Mesendoderm (in vitro differentiated cells): ENCODE measurements around the gene BHLHA9.

Experiments used
- DNase-seq: peaks from one replicate; pipeline ENCODE4 v3.0.0; 2013
- H2AK5ac ChIP-seq: 2 replicates; pipeline ENCODE4 v1.6.1; 2013; ENCODE audit warnings: low read length, inconsistent platforms
- H2BK120ac ChIP-seq: 2 replicates; pipeline ENCODE4 v1.6.1; 2013; ENCODE audit warnings: low read depth, mild to moderate bottlenecking, low read length, moderate library complexity, mixed read lengths
- H2BK15ac ChIP-seq: replicated peaks from 2 replicates; pipeline ENCODE4 v1.6.1; 2013; ENCODE audit warnings: low read depth, mild to moderate bottlenecking, moderate library complexity
- H2BK5ac ChIP-seq: 2 replicates; pipeline ENCODE4 v1.6.1; 2013; ENCODE audit warnings: low read length, inconsistent platforms
- H3K18ac ChIP-seq: 2 replicates; pipeline ENCODE4 v1.6.1; 2013; ENCODE audit warnings: mild to moderate bottlenecking, low read length, mixed read lengths
- H3K23ac ChIP-seq: one replicate; pipeline ENCODE4 v1.6.1; 2013; ENCODE audit warnings: low read length
- H3K27ac ChIP-seq: 2 replicates; pipeline ENCODE4 v1.5.1; 2013; ENCODE audit warnings: low read depth, mild to moderate bottlenecking, inconsistent platforms, low read length, moderate library complexity
- H3K27me3 ChIP-seq: 2 replicates; pipeline ENCODE4 v1.6.1; 2013; ENCODE audit warnings: low read length, control low read depth, mild to moderate bottlenecking, inconsistent platforms; ENCODE audit not compliant: insufficient read depth, poor library complexity
- H3K36me3 ChIP-seq: 2 replicates; pipeline ENCODE4 v1.6.1; 2013; ENCODE audit warnings: low read length, inconsistent platforms; ENCODE audit not compliant: control insufficient read depth, insufficient read depth
- H3K4ac ChIP-seq: one replicate; pipeline ENCODE4 v1.6.1; 2013; ENCODE audit warnings: low read depth, mild to moderate bottlenecking, low read length, moderate library complexity
- H3K4me1 ChIP-seq: 2 replicates; pipeline ENCODE4 v1.6.1; 2013; ENCODE audit warnings: low read depth, low read length, inconsistent platforms; ENCODE audit not compliant: control insufficient read depth
- H3K4me2 ChIP-seq: 2 replicates; pipeline ENCODE4 v1.6.1; 2013; ENCODE audit warnings: low read length
- H3K4me3 ChIP-seq: 2 replicates; pipeline ENCODE4 v1.5.1; 2013; ENCODE audit warnings: mild to moderate bottlenecking, low read length
- H3K56ac ChIP-seq: one replicate; pipeline ENCODE4 v1.6.1; 2013; ENCODE audit warnings: low read length
- H3K79me1 ChIP-seq: 2 replicates; pipeline ENCODE4 v1.6.1; 2013; ENCODE audit warnings: low read length, inconsistent platforms
- H3K79me2 ChIP-seq: 2 replicates; pipeline ENCODE4 v1.6.1; 2013; ENCODE audit warnings: mild to moderate bottlenecking, low read length; ENCODE audit not compliant: control insufficient read depth, insufficient read depth
- H3K9ac ChIP-seq: 2 replicates; pipeline ENCODE4 v1.6.1; 2013; ENCODE audit warnings: low read length, inconsistent platforms
- H4K5ac ChIP-seq: one replicate; pipeline ENCODE4 v1.6.1; 2013; ENCODE audit warnings: low read length
- H4K8ac ChIP-seq: one replicate; pipeline ENCODE4 v1.6.1; 2013; ENCODE audit warnings: low read depth, mild to moderate bottlenecking, control low read depth, low read length, moderate library complexity
- WGBS: extraction: QIAGEN DNeasy Blood & Tissue Kit; methylation state at CpG from one replicate; pipeline ENCODE4 v1.1.7; 2013; ENCODE audit warnings: low lambda C conversion rate, missing lambda C conversion rate; ENCODE audit not compliant: insufficient coverage; ENCODE audit errors: extremely low coverage; 5-methylcytosine and 5-hydroxymethylcytosine counted together

BHLHA9 gene

DNA sequence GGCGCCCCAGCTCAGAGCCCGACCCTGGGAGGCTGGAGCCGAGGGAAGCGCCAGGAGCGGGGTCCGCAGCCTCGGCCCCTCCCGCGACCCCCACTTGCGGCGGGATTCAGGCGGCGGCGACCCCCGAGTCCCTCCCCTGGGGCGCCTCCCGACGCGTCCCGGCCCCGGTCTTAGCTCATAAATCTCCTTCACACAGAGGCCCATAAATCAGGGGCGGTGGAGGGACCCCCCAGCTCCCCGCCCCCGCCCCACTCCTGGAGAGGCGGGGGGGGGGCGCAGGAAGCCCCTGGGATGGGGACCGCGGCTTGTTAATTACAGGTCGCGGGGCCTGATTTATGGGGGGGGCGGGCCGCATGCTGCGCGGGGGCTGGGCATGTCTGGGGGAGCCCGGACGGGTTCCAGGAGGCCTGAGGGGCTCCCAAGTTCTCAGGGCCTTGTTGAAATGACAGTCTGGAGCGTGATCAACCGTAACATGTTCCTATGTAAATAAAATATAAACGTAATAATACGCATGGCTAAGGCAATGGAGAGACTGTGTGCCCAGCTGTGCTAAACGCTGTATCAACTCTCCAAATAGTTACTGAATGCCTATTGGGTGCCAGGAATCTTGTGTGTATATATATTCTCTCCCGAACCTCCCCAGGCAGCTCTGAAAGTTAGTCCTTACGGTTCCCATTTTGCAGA, 10.0 kb upstream of the BHLHA9 start:
- H2AK5ac ChIP-seq, result no peak overlapping the region
- no peak overlapping the region for H3K4ac ChIP-seq
- no peak overlapping the region for H3K4me2 ChIP-seq
- no peaks in the 10 kb centered on the region for H3K79me1 ChIP-seq
- H3K27me3 ChIP-seq, result peaks cover 7% of the 10 kb centered on the region
- no peak overlapping the region for H3K56ac ChIP-seq
- no peaks in the 10 kb centered on the region for H3K4me1 ChIP-seq
- no peak overlapping the region for H2BK5ac ChIP-seq
- H2BK15ac ChIP-seq, result no peak overlapping the region
- H3K36me3 ChIP-seq, result no peaks in the 10 kb centered on the region
- no peak overlapping the region for H3K4me3 ChIP-seq
- H4K5ac ChIP-seq, result no peak overlapping the region
- H3K23ac ChIP-seq, result no peak overlapping the region
- H3K27ac ChIP-seq, result no peak overlapping the region
- DNase-seq, result no peak
- H2BK120ac ChIP-seq, result no peak overlapping the region
- no CpG with 5 or more reads among the region's 43 CpGs for WGBS
- H3K9ac ChIP-seq, result no peak overlapping the region
- H3K18ac ChIP-seq, result no peak overlapping the region
- no peaks in the 10 kb centered on the region for H3K79me2 ChIP-seq
- H4K8ac ChIP-seq, result no peak overlapping the region

DNA sequence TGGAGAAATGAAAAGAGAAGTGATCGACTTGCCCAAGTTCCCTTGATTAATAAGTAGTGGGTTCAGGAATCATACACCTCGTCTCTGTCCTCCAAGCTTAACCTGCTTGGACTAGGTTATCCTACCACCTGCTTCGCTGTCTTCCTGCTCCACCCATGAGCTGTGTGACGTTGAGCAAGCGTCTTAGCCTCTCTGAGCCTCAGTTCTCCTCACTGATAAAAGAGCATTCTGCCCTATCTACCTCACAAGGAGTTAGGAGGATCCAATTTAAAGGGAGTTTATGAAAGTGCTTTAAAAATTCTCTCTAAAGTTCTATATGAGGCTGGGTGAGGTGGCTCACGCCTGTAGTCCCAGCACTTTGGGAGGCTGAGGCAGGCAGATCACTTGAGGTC, 9.5 kb upstream of the BHLHA9 start:
- H3K36me3 ChIP-seq, result no peaks in the 10 kb centered on the region
- H3K56ac ChIP-seq, result no peak overlapping the region
- H2BK120ac ChIP-seq, result no peak overlapping the region
- H3K18ac ChIP-seq, result no peak overlapping the region
- no peak overlapping the region for H3K4me3 ChIP-seq
- no peak overlapping the region for H3K4me2 ChIP-seq
- no peak overlapping the region for H3K23ac ChIP-seq
- no peak overlapping the region for H2AK5ac ChIP-seq
- no CpG with 5 or more reads among the region's 6 CpGs for WGBS
- no peaks in the 10 kb centered on the region for H3K4me1 ChIP-seq
- peaks cover 7% of the 10 kb centered on the region for H3K27me3 ChIP-seq
- no peak overlapping the region for H3K27ac ChIP-seq
- no peak overlapping the region for H4K5ac ChIP-seq
- no peaks in the 10 kb centered on the region for H3K79me1 ChIP-seq
- H3K79me2 ChIP-seq, result no peaks in the 10 kb centered on the region
- no peak overlapping the region for H3K9ac ChIP-seq
- H4K8ac ChIP-seq, result no peak overlapping the region
- H2BK15ac ChIP-seq, result no peak overlapping the region
- H2BK5ac ChIP-seq, result no peak overlapping the region
- H3K4ac ChIP-seq, result no peak overlapping the region
- DNase-seq, result no peak

- H3K4me1 ChIP-seq, result no peaks in the 10 kb centered on the region
- H3K79me2 ChIP-seq, result no peaks in the 10 kb centered on the region
- no peak overlapping the region for H2BK5ac ChIP-seq
- no peak overlapping the region for H3K56ac ChIP-seq
- no peak overlapping the region for H3K18ac ChIP-seq
- no peak overlapping the region for H4K8ac ChIP-seq
- H3K4me3 ChIP-seq, result no peak overlapping the region
- no peak overlapping the region for H2BK15ac ChIP-seq
- H3K79me1 ChIP-seq, result no peaks in the 10 kb centered on the region
- no peak overlapping the region for H3K9ac ChIP-seq
- no peak for DNase-seq
- no peaks in the 10 kb centered on the region for H3K36me3 ChIP-seq
- H3K27me3 ChIP-seq, result peaks cover 7% of the 10 kb centered on the region
- H4K5ac ChIP-seq, result no peak overlapping the region
- no peak overlapping the region for H2AK5ac ChIP-seq
- no CpG with 5 or more reads among the region's 9 CpGs for WGBS
- H3K4me2 ChIP-seq, result no peak overlapping the region
- H3K27ac ChIP-seq, result no peak overlapping the region
- no peak overlapping the region for H3K23ac ChIP-seq
- no peak overlapping the region for H2BK120ac ChIP-seq
- no peak overlapping the region for H3K4ac ChIP-seq
Measured at GRCh38 chr17:1264196-1264595, 6.0 kb upstream of the BHLHA9 start.

GRCh38 chr17:1267471-1267943, 2.7 kb upstream of the BHLHA9 start:
- WGBS, result no CpG with 5 or more reads among the region's 17 CpGs

GRCh38 chr17:1271030-1271423, 783 bp downstream of the BHLHA9 start:
- no peak overlapping the region for H3K23ac ChIP-seq
- H3K79me2 ChIP-seq, result no peaks in the 10 kb centered on the region
- H2BK120ac ChIP-seq, result no peak overlapping the region
- H3K36me3 ChIP-seq, result no peaks in the 10 kb centered on the region
- no peak overlapping the region for H2BK15ac ChIP-seq
- no peak overlapping the region for H4K5ac ChIP-seq
- H3K4me1 ChIP-seq, result no peaks in the 10 kb centered on the region
- no peak overlapping the region for H3K9ac ChIP-seq
- H4K8ac ChIP-seq, result no peak overlapping the region
- DNase-seq, result no peak
- H2BK5ac ChIP-seq, result no peak overlapping the region
- no peak overlapping the region for H3K27ac ChIP-seq
- no peak overlapping the region for H3K18ac ChIP-seq
- H3K56ac ChIP-seq, result no peak overlapping the region
- no CpG with 5 or more reads among the region's 42 CpGs for WGBS
- H3K4ac ChIP-seq, result no peak overlapping the region
- no peak overlapping the region for H3K4me2 ChIP-seq
- no peak overlapping the region for H2AK5ac ChIP-seq
- H3K27me3 ChIP-seq, result no peaks in the 10 kb centered on the region
- no peak overlapping the region for H3K4me3 ChIP-seq
- no peaks in the 10 kb centered on the region for H3K79me1 ChIP-seq

More at GRCh38 chr17:1267471-1267943, 2.7 kb upstream of the BHLHA9 start:
- Histone ChIP-seq H3K4ac (peak overlapping the region; percentile 83), H2BK5ac (no peak overlapping the region), H4K8ac (no peak overlapping the region), H3K27me3 (no peaks in the 10 kb centered on the region), H3K36me3 (no peaks in the 10 kb centered on the region), H3K79me2 (no peaks in the 10 kb centered on the region), H3K18ac (peak overlapping the region; percentile 85), H3K4me1 (no peaks in the 10 kb centered on the region), H3K27ac (no peak overlapping the region), H3K23ac (no peak overlapping the region), H2AK5ac (no peak overlapping the region), H3K79me1 (no peaks in the 10 kb centered on the region), H3K9ac (peak overlapping the region; percentile 85), H4K5ac (no peak overlapping the region), H3K4me3 (no peak overlapping the region), H3K56ac (peak overlapping the region; percentile 90), H3K4me2 (peak overlapping the region; percentile 68), H2BK15ac (no peak overlapping the region), H2BK120ac (no peak overlapping the region)
- peak; percentile 27 for DNase-seq

- H3K4me2 ChIP-seq, result no peak overlapping the region
- no peak overlapping the region for H3K56ac ChIP-seq
- H3K4ac ChIP-seq, result no peak overlapping the region
- no peaks in the 10 kb centered on the region for H3K4me1 ChIP-seq
- H4K8ac ChIP-seq, result no peak overlapping the region
- no peak overlapping the region for H3K27ac ChIP-seq
- no peak overlapping the region for H2BK120ac ChIP-seq
- no peaks in the 10 kb centered on the region for H3K27me3 ChIP-seq
- WGBS, result no CpG with 5 or more reads among the region's 18 CpGs
- H3K18ac ChIP-seq, result no peak overlapping the region
- no peaks in the 10 kb centered on the region for H3K36me3 ChIP-seq
- no peak overlapping the region for H4K5ac ChIP-seq
- H2BK15ac ChIP-seq, result no peak overlapping the region
- no peak overlapping the region for H3K4me3 ChIP-seq
- no peak overlapping the region for H2BK5ac ChIP-seq
- no peak overlapping the region for H3K23ac ChIP-seq
- no peak for DNase-seq
- H3K79me1 ChIP-seq, result no peaks in the 10 kb centered on the region
- no peaks in the 10 kb centered on the region for H3K79me2 ChIP-seq
- H3K9ac ChIP-seq, result no peak overlapping the region
- no peak overlapping the region for H2AK5ac ChIP-seq
Measured at GRCh38 chr17:1271441-1271840, 1.2 kb downstream of the BHLHA9 start.
